ENCODE data around the gene TGFBR3. TPM values are rescaled to one million over a fixed set of nuclear protein-coding genes. Genes with fewer than 3 reads are reported as not detected.

Gene TGFBR3
- total and polyA plus RNA-seq, 12 donors = 6.6 to 36.7 (median 24.3) TPM

- peaks cover 0 to 57% (median 44%) of the 10 kb centered on the region in 9 donors for H3K4me1 ChIP-seq
- 79 to 85% methylated on average over 1 of the region's 1 CpG for WGBS, 2 donors
These were observed 95.6 kb downstream of the TGFBR3 start for GRCh38 chr1:91790392-91790791.

GRCh38 chr1:91789273-91789997 lies 96.5 kb downstream of the TGFBR3 start:
- DNase-seq (no peak), ATAC-seq (no peak)
- Histone ChIP-seq H3K27ac (peak overlapping the region in 6 of 10 donors; percentile 22 to 68 (median 39)), H3K4me3 (no peak overlapping the region), H3K36me3 (peaks cover 0 to under 1% (median 0%) of the 10 kb centered on the region in 9 donors), H3K4me1 (peaks cover 5 to 66% (median 48%) of the 10 kb centered on the region in 9 donors), H3K9me3 (no peaks in the 10 kb centered on the region), H3K27me3 (no peaks in the 10 kb centered on the region)
- intact Hi-C loops (cut with DNase I) = loop anchor here in 2 of 10 donors (5.0 to 10.0 kb wide), 2 partner anchors 37 to 255 kb away; no protein-coding TSS in a partner anchor
- 84 to 87% methylated on average over 12 of the region's 12 CpGs for WGBS, 2 donors
- TF ChIP-seq CTCF (IDR thresholded peaks at IDR 0.05) = no peak

More at GRCh38 chr1:91790392-91790791, 95.6 kb downstream of the TGFBR3 start:
- Histone ChIP-seq H3K27ac (no peak overlapping the region), H3K27me3 (no peaks in the 10 kb centered on the region), H3K36me3 (peaks cover 0 to 7% (median 0%) of the 10 kb centered on the region in 9 donors), H3K9me3 (no peaks in the 10 kb centered on the region), H3K4me3 (no peak overlapping the region)
- TF ChIP-seq CTCF (IDR thresholded peaks at IDR 0.05) = no peak
- intact Hi-C loops (cut with DNase I) = loop anchor here in 2 of 10 donors (10.0 kb wide), 2 partner anchors 94 to 106 kb away; partner anchors contain the start of gene TGFBR3 (in 1 of the 2)
- ATAC-seq (no peak), DNase-seq (no peak)

- peak in 5 of 8 donors; percentile 16 to 53 (median 37) for ATAC-seq
- 81 to 82% methylated on average over 3 of the region's 3 CpGs for WGBS, 2 donors
- intact Hi-C loops (cut with DNase I) = loop anchor here in 2 of 10 donors (5.0 to 10.0 kb wide), 2 partner anchors 36 to 253 kb away; no protein-coding TSS in a partner anchor
- no peaks in the 10 kb centered on the region for H3K9me3 ChIP-seq
- H3K27me3 ChIP-seq = no peaks in the 10 kb centered on the region
- TF ChIP-seq CTCF (IDR thresholded peaks at IDR 0.05) = no peak
- peaks cover 4 to 73% (median 62%) of the 10 kb centered on the region in 9 donors for H3K4me1 ChIP-seq
- DNase-seq = no peak
- H3K27ac ChIP-seq = peak overlapping the region in 6 of 10 donors; percentile 42 to 68 (median 52)
- H3K36me3 ChIP-seq = no peaks in the 10 kb centered on the region
- H3K4me3 ChIP-seq = no peak overlapping the region
These were observed 98.0 kb downstream of the TGFBR3 start for GRCh38 chr1:91787919-91788318.

GRCh38 chr1:91784616-91785015 lies 101.3 kb downstream of the TGFBR3 start:
- peak overlapping the region in 4 of 10 donors; percentile 56 to 64 (median 58) for H3K27ac ChIP-seq

More at GRCh38 chr1:91784616-91785015, 101.3 kb downstream of the TGFBR3 start:
- peaks cover 0 to 70% (median 61%) of the 10 kb centered on the region in 9 donors for H3K4me1 ChIP-seq
- H3K9me3 ChIP-seq = no peaks in the 10 kb centered on the region
- 93 to 94% methylated on average over 4 of the region's 4 CpGs for WGBS, 2 donors
- H3K36me3 ChIP-seq = no peaks in the 10 kb centered on the region
- H3K27me3 ChIP-seq = no peaks in the 10 kb centered on the region
- DNase-seq (no peak), ATAC-seq (peak in 1 of 8 donors; percentile 49)
- no peak for TF ChIP-seq CTCF (IDR thresholded peaks at IDR 0.05)
- H3K4me3 ChIP-seq = no peak overlapping the region
- intact Hi-C loops (cut with DNase I) = loop anchor here in 2 of 10 donors (5.0 to 10.0 kb wide), 2 partner anchors 32 to 250 kb away; no protein-coding TSS in a partner anchor
